Limb (tissue), 2 donors: ENCODE results near the gene PURA.

Experiments used
- DNase-seq, 2 donors: peaks; one replicate each; pipeline ENCODE4 v3.0.0-alpha.2; 2016; ENCODE audit errors: extremely low spot score in 2 of 2

PURA gene

DNA sequence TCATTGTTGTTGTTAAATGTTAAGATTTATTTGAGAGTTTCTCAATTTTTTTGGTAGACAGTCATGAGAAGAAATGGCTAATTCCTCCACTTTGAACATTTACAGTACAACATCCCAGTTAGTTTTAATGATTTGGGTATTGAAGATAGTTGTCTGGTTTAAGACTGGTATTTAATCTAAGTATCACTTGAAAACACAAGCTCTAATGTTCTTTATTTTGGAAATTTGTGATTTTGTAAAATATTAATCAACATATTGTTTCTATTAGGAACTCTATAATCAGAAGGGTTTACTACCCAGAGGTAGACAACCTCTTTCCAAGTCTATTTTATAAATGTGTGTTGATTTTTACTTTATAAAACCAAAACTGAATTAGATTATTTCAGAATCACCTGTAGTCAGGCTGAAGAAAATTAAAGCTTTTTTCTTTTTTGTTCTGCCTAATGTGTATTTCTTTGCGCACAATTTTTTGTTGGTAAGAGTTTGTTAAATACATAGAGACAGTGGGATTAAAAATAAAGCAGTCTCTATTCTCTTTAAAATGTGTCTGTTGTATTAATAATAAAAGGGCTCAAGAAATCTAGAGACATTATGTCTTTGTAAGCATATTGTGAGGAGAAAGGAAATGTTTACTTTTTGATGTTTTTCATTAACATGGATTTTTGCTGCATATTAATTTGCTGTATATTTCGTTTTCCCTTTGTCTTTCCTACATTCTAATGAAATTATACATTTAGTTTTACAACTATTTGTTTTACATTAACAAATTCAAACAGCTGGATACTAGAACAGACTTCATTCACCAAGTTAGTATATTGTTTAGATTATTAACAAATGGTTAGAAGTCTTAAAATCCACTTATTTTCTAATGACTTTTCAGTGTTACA, 3.9 kb upstream of the PURA start:
- peak in 1 of 2 donors; percentile 39 for DNase-seq

DNA sequence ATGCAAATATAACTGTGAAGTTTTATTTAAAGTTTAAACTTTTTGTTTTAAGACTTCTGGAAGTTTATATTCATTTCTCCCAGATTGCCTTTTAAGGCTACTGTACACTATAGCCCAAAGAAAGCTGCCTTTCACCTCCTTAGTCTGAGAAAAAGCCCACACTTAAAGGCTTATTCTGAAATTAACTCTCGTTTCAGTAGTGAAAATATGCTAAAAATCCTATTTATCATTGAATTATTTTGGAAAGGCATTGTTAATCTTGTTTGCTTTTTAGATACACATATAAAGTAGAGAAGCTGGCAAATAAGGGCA, 3.3 kb upstream of the PURA start:
- DNase-seq: no peak

DNA sequence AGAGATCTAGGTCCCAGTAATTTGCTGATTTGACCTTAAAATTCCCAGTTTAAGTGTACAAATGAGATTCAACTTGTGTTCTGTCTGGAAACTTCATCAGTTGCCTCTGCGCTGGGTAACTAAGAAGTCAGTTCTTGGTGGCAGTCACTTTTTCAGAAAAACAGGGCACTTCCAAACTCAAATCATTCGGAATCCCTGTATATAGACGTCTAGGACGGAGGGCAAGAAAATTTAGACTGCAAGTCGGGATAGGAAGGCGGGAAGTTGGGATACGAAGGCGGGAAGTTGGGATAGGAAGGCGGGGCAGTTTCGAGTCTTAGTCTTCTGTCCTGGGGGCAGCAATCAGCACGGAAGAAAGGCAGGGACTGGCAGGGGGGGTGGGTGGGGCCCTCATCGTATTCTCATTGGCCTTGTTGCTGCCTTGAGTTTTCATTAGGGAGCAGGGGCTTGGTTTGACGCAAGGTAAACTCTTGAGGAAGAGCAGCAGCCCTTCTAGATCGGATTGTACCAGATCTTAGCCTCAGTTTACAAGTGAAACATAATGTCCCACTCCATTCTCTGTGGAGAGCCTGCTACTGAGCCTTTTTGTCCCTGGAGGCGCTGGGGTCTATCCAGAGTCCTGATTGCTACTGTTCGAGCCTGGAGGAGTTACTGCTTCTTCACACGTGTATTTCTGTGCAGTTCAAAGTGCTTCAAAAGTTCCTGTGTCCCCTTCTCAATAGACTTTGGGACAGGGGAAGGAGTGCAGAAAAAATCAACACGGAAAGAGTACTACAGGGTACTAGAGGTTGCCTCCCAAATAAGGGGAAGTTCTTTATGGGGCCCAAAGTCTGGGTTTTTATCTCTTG, 2.7 kb upstream of the PURA start:
- DNase-seq: peak; percentile 13 to 32

DNA sequence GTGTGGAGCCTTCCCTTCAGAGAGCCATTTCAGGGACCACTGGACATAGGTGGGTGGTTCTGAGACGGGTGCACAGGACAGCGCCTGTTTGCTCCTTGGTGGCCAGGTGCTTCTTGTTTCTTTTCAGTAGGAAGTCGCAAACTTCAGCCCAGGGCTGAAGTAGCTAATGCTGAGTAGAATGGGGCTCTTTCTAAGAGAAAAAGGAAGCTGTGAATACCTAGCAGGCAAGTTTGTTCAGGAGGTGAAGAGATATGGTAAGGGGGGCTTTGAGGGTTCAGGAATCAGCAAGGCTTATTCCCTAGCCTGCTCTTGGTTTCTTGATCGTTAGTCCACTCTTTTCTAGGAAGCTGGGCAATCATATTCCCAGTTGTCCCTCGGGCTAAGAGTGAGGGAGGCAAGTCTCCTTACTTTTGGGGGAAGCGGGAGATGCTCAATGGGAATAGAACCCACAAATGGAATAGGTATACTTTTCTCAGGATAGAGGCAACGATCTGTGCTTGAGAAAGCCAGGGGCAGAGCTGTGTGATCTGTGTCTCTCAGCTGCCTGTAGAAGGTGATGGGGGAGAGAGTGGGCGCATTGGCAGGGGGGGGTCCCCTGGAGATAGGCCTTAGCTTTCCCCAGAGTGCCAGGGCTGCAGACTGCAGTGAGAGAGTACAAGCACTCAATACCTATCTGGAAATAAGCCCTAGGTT, 1.9 kb upstream of the PURA start:
- no peak for DNase-seq

DNA sequence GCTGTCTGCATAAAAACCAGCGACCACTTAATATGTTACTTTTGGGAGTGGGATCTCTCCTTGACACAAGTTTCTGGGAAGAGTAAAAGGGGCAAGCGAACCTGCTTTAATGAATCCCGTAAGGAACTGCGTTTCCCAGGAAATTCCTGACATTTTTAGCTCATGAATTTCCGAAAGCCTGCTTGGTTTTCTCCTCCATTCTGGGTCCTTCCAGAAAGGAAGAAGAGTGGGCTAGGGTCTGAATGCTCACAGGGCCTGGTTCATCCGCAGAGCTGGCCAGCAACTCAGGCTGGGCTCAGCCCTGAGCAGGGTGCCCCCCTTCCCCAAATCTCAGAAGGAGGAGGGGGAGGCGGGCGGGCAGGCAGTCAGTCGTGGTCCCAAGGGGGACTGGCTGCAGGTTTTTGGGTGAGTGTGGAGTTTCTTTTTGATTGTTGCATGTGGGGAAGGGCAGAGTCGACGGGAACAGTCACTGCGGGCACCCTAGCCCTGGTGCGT, 1.2 kb upstream of the PURA start:
- no peak for DNase-seq

DNA sequence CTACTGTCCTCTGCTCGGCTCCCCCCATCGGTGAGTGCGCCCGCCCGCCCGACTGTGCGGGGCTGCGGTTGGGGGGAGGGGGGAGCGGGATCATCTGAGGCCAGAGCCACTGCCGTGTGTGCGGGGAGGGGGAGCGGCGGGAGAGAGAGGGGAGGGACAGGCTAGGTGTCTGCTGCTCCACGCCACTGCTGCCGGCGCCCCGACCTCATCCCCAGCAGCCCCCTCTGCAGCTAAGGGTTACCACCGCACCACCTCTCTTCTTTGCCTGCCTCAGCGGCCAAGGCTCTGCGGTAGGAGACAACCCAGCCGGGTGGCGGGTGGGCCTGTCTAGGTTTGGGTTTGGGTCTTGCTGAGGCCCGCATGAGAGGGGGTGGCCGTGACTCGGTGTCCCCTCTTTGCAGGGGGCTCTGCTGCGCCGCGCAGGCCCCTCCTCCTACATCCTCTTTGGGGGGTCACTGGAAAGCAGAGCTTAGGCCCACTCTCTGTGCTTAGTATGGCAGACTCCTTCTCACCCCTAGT, 670 bp upstream of the PURA start:
- DNase-seq: peak in 1 of 2 donors; percentile 52

DNA sequence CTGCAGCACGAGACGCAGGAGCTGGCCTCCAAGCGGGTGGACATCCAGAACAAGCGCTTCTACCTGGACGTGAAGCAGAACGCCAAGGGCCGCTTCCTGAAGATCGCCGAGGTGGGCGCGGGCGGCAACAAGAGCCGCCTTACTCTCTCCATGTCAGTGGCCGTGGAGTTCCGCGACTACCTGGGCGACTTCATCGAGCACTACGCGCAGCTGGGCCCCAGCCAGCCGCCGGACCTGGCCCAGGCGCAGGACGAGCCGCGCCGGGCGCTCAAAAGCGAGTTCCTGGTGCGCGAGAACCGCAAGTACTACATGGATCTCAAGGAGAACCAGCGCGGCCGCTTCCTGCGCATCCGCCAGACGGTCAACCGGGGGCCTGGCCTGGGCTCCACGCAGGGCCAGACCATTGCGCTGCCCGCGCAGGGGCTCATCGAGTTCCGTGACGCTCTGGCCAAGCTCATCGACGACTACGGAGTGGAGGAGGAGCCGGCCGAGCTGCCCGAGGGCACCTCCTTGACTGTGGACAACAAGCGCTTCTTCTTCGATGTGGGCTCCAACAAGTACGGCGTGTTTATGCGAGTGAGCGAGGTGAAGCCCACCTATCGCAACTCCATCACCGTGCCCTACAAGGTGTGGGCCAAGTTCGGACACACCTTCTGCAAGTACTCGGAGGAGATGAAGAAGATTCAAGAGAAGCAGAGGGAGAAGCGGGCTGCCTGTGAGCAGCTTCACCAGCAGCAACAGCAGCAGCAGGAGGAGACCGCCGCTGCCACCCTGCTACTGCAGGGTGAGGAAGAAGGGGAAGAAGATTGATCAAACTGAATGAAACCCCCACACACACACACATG, 654 bp downstream of the PURA start:
- peak; percentile 15 to 73 for DNase-seq

DNA sequence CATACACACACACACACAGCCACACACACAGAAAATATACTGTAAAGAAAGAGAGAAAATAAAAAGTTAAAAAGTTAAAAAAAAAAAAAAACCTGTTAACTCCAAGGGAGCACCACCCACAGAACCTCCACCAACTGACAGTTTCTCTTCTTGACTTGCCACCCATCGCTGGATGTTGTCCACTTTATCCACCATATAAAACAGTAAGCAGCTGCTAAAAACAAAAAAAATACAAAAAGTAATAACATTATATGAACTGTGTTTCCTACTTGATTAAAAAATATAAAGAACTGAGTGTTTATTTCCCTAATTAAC, 1.2 kb downstream of the PURA start:
- no peak for DNase-seq

DNA sequence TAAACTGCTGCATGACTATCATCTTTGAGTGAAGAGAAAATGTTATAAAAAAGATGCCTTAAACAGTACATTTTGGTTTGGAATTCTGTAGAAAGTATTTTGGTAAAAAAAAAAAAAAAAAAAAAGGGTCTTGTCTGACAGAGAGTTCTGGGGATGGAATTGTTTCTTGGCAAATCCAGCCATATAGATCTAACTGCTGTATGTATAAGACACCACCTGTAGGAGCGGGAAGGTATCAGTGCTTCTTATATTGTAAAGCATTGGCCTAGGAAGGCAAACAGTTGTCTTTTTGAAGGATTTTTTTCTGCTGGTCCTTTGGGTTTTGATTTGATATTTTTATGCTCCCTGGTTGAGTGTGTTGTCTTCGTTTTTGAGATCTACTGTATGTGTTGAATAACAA, 2.8 kb downstream of the PURA start:
- no peak for DNase-seq

DNA sequence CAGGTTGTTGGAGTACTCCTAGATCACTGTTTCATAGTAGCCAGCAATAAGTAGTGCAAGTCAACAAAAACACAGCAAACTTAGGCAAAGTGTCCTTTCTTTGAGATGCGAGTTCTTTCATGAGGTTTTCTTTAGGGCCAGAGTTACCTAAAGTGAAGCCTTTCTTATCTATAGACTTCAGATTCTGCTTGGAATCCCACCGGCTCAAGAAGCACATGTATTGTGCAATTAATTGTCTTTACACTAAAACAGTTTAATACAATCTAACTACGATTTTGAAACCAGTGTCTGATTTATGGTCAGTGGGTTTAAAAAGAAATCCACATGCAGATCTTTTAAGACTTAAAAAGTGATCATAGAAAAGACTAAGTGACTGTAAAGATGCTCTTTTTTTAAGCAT, 3.6 kb downstream of the PURA start:
- DNase-seq: no peak

DNA sequence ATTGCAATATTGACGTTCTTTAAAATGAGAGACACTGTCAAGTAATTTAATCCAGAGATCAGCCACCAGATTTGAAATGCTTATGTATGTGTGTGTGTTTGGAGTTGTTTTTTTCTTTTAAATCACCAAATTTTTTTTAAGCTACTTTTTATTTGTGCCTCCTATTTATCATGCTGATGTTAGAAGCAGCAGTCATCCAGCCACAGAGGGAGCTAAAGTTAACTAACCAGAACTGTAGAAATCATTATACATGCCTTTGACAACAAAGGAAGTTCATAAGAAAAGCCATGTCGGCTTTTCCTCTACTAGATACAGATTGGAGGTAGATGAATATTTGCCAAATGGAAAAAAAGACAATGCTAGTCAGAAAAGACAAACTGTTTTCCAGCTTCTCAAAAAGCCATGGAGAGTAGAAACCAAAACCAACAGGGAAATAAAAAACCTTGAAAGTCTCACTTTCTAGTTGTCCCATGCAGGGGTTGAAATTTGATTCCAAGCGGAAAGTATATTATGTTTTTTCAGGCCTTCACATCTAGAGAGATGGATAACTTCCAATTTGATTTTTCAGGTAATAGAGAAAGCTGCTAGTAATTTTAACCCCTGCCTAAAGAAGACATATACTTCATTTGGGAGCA, 4.5 kb downstream of the PURA start:
- peak in 1 of 2 donors; percentile 10 for DNase-seq

DNA sequence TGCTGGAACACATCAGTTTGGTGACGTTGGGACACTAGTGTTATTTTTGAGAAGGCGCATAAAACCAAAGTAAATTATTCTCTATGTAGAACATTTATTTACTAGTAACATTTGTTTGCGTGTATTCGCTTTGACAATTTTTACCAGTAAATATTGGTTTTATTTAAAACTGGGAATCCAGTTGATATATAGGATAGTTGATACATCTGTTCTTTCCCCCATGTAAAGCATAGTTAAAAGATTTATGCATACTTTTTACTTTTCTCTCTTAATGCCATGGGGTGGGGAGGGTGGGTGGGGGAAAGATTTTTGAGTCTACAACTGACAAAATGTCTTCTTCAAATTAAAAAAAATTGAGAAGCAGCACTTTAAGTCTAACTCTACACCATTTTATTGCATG, 11.7 kb downstream of the PURA start, which contains the start of gene IGIP:
Gene IGIP (plus strand): TSS at position 301 of the 400 bp plus-strand sequence. CDS start 2,540 bp downstream, outside the sequence.
- no peak for DNase-seq

DNA sequence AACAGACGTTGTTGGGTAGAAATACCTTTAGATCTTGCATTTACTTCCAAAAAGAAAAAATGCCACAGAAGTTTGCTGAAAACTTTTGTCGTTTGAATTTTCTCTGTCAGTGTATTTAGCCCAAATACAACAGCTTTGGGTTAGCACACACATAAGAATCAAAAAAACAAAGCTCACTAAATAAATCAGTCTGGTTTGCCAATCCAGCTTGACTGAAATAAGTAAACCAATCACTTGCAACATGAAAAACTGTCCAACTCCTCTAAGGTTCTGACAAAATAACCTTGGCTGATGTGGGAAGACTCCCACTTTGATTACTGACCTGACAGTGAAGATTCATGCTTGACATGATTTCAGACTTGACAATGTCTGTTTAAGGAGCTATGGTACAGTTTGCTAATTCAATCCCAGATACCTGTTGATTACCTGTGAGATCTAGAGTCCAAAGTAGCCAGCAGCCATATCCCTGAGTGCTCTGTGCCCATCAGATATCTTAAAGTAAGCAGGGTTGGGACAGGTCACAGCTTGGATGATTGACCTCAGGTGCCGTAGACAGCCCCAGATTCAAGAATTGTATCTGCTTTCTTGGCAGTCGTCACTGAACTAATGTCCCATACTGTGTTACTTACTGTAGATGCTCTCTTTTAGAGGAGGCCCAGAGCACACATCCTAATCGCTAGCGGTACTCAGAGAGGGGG, 12.6 kb downstream of the PURA start:
- DNase-seq: no peak

DNA sequence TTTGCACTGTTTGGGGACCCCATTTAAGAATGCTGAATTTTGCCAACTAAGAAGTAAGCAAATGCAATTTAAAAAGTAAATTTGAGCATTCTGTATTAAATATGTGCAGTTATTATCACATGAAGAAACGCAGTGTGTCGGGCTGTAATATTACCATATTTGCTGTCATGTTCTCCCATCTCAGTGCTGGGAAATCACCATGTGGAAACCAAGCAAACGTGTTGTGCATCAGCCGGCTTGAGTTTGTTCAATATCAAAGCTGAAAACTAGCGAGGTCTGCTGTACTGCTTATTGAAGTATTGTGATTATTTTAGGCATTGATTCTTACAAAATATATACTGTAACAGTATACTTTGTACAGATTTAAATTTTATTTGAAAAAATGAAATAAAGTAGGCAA, 14.5 kb downstream of the PURA start:
- DNase-seq: no peak

DNA sequence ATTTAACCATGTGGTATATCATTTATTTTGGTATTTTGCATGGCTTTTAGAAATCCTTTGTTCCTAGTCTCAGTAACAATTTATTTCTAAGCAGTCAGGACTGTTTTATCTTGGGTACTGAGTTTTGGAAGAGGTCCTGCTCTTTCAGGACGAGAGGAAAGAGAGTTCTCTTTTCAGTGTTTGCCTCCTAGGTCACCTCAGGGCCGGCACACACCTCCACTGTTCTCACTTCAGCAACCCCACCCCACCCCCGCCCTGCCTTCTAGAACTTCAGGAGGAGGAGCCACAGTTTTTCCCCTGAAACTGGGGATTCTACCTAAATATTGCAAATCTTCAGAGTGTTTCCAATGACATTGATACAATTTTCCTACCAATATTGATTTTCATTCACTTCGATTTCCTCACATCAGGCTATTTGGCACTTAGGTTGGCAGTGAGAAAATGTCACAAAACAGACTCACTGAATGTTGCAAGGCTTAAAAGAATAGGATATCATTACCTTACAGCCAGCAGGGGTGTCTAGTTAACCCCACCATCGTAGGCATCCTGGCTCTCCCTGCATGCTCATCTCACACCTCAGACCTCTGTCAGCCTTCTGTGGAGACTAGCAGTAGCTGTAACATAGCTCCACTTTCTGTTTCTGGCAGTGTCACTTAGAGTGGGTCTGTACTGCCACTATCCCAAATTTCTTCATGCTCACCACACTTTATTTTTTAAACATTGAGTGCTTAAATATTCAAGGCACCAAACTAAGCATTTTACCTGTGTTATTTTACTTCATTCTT, 17.2 kb downstream of the PURA start:
- DNase-seq: no peak

DNA sequence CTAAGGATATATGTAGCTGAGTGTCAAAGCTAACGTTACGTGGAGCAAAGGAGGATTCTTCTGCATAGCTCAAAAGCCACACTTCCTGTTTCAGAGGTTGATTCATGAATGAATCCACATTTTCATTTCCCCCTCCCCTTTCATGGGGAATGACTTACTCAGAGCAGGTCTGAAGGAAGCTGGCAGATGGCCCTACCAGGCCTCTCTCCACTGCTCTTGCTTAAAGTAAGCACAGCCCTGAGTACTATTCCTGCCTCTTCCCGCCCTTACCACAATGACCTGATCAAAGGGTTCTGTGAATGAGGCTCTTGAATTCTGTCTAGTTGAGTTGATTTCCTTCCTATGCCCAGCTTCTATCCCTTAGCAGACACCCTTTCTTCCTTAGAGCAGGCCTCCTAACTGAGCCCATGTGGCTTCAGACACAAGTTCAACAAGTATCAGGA, 18.1 kb downstream of the PURA start:
- peak in 1 of 2 donors; percentile 12 for DNase-seq

DNA sequence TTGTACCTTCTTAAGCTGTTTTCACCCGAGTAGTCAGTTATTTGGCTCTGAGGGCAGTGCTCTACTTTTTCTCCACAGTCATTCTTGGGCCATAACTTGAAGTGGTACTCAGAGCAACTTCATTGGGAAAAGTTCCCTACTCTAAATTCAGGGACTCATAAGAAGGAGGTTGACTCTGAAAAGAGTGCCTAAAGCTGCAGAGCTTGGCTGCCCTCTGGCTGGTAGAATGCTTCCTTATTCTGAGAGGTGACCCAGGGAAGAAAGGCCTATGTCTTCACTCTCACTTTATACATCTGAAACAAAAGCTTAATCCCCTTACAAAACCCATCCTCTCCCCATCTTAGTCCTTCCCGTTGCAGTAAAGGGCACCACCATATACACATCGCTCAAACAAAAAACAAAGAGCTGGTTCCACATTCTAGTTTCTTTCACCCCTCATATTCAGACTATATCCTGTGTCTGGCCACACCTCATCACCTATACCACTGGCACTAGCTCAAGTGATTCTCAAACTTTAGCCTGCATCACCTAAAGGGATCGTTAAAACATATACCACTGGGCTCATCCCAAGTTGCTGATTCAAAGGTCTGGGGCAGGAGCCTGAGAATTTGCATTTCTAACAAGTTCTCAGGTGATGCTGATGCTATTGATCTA, 19.7 kb downstream of the PURA start:
- no peak for DNase-seq

DNA sequence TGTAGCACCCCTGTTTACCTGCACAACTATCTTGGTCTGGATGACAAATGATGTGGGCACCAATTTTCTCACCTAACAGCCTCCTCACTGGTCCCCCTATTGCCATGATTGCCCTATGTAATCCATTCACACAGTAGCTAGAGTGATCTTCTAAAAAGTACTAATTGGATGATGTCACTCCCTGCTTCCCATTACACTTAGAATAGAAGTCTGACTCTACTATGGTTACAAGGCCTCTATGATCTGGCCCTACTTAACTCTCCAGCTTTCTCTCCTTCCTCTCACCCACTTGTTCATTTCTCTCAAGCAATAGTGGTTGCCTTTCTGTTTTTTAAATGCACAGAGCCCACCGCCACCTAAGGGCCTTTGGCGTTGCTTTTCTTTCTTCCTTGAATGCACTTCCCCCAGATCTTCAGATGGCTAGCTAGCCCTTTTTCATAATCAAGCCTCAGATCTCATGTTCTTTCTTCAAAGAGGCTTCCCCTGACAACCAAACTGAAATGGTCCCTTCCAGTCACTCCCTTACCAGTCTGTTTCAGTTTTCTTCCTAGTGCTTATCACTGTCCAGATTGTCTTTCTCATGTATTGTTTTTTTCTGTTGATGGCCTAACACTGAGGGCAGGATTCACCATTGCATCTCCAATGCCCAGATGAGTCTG, 20.5 kb downstream of the PURA start:
- no peak for DNase-seq
